Activated naive CD4-positive, alpha-beta T cell treated with anti-CD3 and anti-CD28 coated beads for 36 hours (primary cell): Measurements from ENCODE around the gene CREB5. TPM values are rescaled to one million over a fixed set of nuclear protein-coding genes. Genes with fewer than 3 reads are reported as not detected.

Source experiments
- CTCF ChIA-PET: fragments of 350-600 bp; sonication (Branson Sonifier 250); formaldehyde crosslinking; loops from one replicate; lab custom pipeline; 2021; ENCODE audit warnings: antibody characterized with exemption; lab: Charles Lee
- DNase-seq: peaks from one replicate; pipeline ENCODE4 v3.0.0-alpha.2; 2020
- H3K27ac Mint-ChIP-seq: one replicate; pipeline ENCODE4 v1.8.0; 2021; ENCODE audit warnings: mild to moderate bottlenecking, mixed read lengths
- H3K27me3 Mint-ChIP-seq: one replicate; pipeline ENCODE4 v1.8.0; 2021; ENCODE audit warnings: low read depth, mixed read lengths
- H3K36me3 Mint-ChIP-seq: one replicate; pipeline ENCODE4 v1.8.0; 2021; ENCODE audit warnings: low read depth, mixed read lengths
- H3K4me1 Mint-ChIP-seq: one replicate; pipeline ENCODE4 v1.8.0; 2021; ENCODE audit warnings: low read depth, mixed read lengths
- H3K4me3 Mint-ChIP-seq: one replicate; pipeline ENCODE4 v1.8.0; 2021; ENCODE audit warnings: mild to moderate bottlenecking, moderate library complexity, mixed read lengths
- H3K9me3 Mint-ChIP-seq: one replicate; pipeline ENCODE4 v1.8.0; 2021; ENCODE audit warnings: mixed read lengths
- intact Hi-C: fragments of 100-400 bp; cut with micrococcal nuclease; formaldehyde crosslinking; loops from one replicate; pipeline ENCODE4 v1.15.1; 2023
- total RNA-seq, 2 experiments: library from RNA; stranded (reverse); gene quantifications; one replicate each; pipeline ENCODE4 v1.2.3, GENCODE V29; 2021

Gene CREB5
- total RNA-seq, 2 experiments from 2014 or later, result 0.30 to 0.48 TPM

DNA sequence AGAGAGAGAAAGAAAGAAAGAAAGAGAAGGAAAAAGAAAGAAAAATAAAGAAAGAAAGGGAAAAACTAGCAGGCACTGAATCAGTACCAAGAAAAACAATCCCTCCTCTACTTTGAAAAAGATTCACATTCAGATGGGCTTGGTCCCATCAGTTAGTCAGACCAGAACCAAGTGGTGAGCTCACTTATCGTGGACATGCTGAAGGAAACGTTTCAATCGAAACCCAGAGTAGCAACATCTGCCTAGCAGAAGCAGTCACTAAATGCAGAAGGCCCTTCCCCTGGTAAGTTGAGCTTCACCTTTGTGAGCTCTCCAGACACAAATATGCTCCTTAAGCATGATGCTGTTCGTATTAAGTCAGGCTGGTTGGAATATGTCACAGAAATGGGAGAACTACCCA, 378.1 kb downstream of the CREB5 start:
- Mint-ChIP-seq H3K27me3 (no peaks in the 10 kb centered on the region), H3K27ac (no peak overlapping the region), H3K36me3 (no peaks in the 10 kb centered on the region), H3K4me1 (no peaks in the 10 kb centered on the region), H3K9me3 (no peaks in the 10 kb centered on the region), H3K4me3 (no peak overlapping the region)
- no peak for DNase-seq
- intact Hi-C loops, result no loop called here
- CTCF ChIA-PET, result no interaction called here

GRCh38 chr7:28792858-28793257, 380.5 kb downstream of the CREB5 start:
- no peaks in the 10 kb centered on the region for H3K9me3 Mint-ChIP-seq
- no peak for DNase-seq
- H3K4me1 Mint-ChIP-seq, result no peaks in the 10 kb centered on the region
- H3K4me3 Mint-ChIP-seq, result no peak overlapping the region
- intact Hi-C loops, result no loop called here
- no peak overlapping the region for H3K27ac Mint-ChIP-seq
- H3K27me3 Mint-ChIP-seq, result no peaks in the 10 kb centered on the region
- CTCF ChIA-PET, result no interaction called here
- H3K36me3 Mint-ChIP-seq, result no peaks in the 10 kb centered on the region

GRCh38 chr7:28793381-28794085, 381.2 kb downstream of the CREB5 start:
- CTCF ChIA-PET, result no interaction called here
- DNase-seq, result no peak

DNA sequence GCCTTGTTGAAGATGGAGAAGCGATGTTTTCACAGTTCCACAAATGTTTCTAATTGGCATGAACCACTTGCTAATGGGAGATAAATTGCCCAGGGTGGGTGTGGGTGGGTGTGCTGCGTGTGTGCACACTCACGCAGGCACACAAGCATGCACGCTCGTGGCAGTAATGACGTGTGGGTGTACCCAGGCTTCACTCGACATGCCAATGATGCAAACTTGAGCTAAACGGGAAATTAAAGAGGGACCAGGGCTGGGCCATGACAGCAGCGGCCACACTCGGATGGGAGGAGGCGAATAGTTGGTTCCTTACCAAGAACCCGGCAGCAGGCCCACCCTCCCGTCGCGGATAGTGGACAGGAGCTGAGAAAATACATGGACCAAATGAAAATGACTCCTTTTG, 386.0 kb downstream of the CREB5 start:
- no peaks in the 10 kb centered on the region for H3K36me3 Mint-ChIP-seq
- no peak for DNase-seq
- no peak overlapping the region for H3K4me3 Mint-ChIP-seq
- no peaks in the 10 kb centered on the region for H3K9me3 Mint-ChIP-seq
- no peaks in the 10 kb centered on the region for H3K27me3 Mint-ChIP-seq
- H3K4me1 Mint-ChIP-seq, result no peaks in the 10 kb centered on the region
- intact Hi-C loops, result no loop called here
- H3K27ac Mint-ChIP-seq, result no peak overlapping the region
- CTCF ChIA-PET, result no interaction called here

More at GRCh38 chr7:28793381-28794085, 381.2 kb downstream of the CREB5 start:
- Mint-ChIP-seq H3K27ac (no peak overlapping the region), H3K9me3 (no peaks in the 10 kb centered on the region), H3K36me3 (no peaks in the 10 kb centered on the region), H3K4me1 (no peaks in the 10 kb centered on the region), H3K27me3 (no peaks in the 10 kb centered on the region), H3K4me3 (no peak overlapping the region)
- intact Hi-C loops, result no loop called here

DNA sequence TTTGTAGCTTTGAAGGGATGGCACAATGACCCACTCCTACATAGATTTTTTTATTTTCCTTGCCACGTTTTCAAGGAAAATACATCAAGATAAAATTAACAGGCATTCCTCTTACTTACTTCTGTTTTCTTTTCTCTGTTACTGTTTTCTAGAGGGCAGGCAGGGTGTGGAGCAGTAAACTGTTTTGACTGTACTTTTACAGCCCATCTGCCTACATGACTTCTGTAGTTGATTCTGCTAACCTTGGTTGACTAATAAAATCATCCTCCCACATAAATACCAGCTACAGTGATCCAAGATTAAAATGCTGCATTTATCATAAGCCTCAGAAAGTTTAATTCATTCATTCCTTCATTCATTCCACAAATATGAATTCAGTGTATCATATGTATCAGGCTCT, 387.3 kb downstream of the CREB5 start:
- Mint-ChIP-seq H3K4me3 (no peak overlapping the region), H3K9me3 (no peaks in the 10 kb centered on the region), H3K27me3 (peaks cover 5% of the 10 kb centered on the region), H3K4me1 (no peaks in the 10 kb centered on the region), H3K27ac (no peak overlapping the region), H3K36me3 (no peaks in the 10 kb centered on the region)
- DNase-seq, result no peak
- CTCF ChIA-PET, result no interaction called here
- intact Hi-C loops, result no loop called here

GRCh38 chr7:28800150-28800549, 387.8 kb downstream of the CREB5 start:
- H3K27ac Mint-ChIP-seq, result no peak overlapping the region
- intact Hi-C loops, result no loop called here
- CTCF ChIA-PET, result no interaction called here
- no peaks in the 10 kb centered on the region for H3K4me1 Mint-ChIP-seq
- no peaks in the 10 kb centered on the region for H3K36me3 Mint-ChIP-seq
- peaks cover 5% of the 10 kb centered on the region for H3K27me3 Mint-ChIP-seq
- DNase-seq, result no peak
- H3K4me3 Mint-ChIP-seq, result no peak overlapping the region
- H3K9me3 Mint-ChIP-seq, result no peaks in the 10 kb centered on the region

- no peak for DNase-seq
- CTCF ChIA-PET, result interaction anchor here (0.6 to 0.7 kb wide), 2 partner anchors 90 to 387 kb away, joined by 3 to 5 read pairs; no protein-coding TSS in a partner anchor
- H3K27ac Mint-ChIP-seq, result no peak overlapping the region
- intact Hi-C loops, result no loop called here
- H3K36me3 Mint-ChIP-seq, result no peaks in the 10 kb centered on the region
- peaks cover 5% of the 10 kb centered on the region for H3K27me3 Mint-ChIP-seq
- H3K4me3 Mint-ChIP-seq, result no peak overlapping the region
- H3K4me1 Mint-ChIP-seq, result no peaks in the 10 kb centered on the region
- no peaks in the 10 kb centered on the region for H3K9me3 Mint-ChIP-seq
Measured at GRCh38 chr7:28802450-28802849, 390.1 kb downstream of the CREB5 start.

DNA sequence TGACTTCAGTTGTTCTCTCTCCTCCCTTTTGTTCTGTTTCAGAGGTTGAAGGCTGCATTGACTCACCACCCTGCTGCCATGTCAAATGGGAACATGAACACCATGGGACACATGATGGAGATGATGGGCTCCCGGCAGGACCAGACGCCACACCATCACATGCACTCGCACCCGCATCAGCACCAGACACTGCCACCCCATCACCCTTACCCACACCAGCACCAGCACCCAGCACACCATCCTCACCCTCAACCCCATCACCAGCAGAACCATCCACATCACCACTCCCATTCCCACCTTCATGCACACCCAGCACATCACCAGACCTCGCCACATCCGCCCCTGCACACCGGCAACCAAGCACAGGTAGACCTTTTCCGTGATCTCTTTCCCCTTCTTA, 391.8 kb downstream of the CREB5 start:
- Mint-ChIP-seq H3K27me3 (peaks cover 5% of the 10 kb centered on the region), H3K36me3 (no peaks in the 10 kb centered on the region), H3K4me1 (no peaks in the 10 kb centered on the region), H3K9me3 (no peaks in the 10 kb centered on the region), H3K27ac (no peak overlapping the region), H3K4me3 (no peak overlapping the region)
- no peak for DNase-seq
- intact Hi-C loops, result no loop called here
- CTCF ChIA-PET, result no interaction called here

DNA sequence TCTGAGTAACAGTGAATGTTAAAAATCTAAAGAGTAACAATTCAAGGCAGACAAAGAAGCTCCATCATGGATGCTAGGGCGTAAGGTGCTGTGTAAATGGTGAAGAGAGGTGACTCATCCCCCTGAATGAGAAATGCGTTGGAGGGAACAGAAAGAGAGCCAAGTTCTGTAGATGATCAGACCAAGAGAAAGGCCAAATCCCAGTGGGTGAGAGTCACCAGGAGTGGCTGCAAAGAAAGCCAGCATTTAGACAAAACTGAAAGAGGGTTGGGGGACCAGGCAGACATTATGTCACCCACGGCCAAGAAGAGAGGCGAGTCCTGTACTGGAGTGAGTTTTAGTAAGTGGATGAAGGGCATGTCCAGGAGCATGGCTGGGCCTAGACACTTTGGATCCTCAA, 392.7 kb downstream of the CREB5 start:
- Mint-ChIP-seq H3K4me3 (no peak overlapping the region), H3K4me1 (no peaks in the 10 kb centered on the region), H3K27ac (no peak overlapping the region), H3K36me3 (no peaks in the 10 kb centered on the region), H3K27me3 (peaks cover 5% of the 10 kb centered on the region), H3K9me3 (no peaks in the 10 kb centered on the region)
- CTCF ChIA-PET, result no interaction called here
- intact Hi-C loops, result no loop called here
- DNase-seq, result no peak

DNA sequence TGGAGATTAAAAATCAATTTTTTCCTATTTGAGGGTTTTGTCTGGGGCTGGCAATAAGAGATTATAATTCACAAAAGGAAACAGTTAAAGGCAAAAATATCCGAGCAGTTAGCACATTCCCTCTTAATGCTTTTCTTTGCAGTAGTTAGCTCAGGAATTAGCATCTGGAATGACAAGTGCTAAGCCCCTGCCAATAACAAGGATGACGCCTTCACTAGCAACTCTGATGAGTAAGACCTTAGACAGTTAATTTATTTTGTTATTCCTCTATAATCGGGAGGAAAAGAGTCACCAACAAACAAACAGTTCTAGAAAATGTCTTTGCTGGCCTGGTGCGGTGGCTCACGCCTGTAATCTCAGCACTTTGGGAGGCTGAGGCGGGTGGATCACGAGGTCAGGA, 394.5 kb downstream of the CREB5 start:
- Mint-ChIP-seq H3K9me3 (no peaks in the 10 kb centered on the region), H3K4me1 (no peaks in the 10 kb centered on the region), H3K36me3 (no peaks in the 10 kb centered on the region), H3K4me3 (no peak overlapping the region), H3K27me3 (peaks cover 5% of the 10 kb centered on the region), H3K27ac (no peak overlapping the region)
- no peak for DNase-seq
- CTCF ChIA-PET, result interaction anchor here (1.2 kb wide), 1 partner anchor 38 kb away, joined by 4 read pairs; no protein-coding TSS in a partner anchor
- intact Hi-C loops, result no loop called here

DNA sequence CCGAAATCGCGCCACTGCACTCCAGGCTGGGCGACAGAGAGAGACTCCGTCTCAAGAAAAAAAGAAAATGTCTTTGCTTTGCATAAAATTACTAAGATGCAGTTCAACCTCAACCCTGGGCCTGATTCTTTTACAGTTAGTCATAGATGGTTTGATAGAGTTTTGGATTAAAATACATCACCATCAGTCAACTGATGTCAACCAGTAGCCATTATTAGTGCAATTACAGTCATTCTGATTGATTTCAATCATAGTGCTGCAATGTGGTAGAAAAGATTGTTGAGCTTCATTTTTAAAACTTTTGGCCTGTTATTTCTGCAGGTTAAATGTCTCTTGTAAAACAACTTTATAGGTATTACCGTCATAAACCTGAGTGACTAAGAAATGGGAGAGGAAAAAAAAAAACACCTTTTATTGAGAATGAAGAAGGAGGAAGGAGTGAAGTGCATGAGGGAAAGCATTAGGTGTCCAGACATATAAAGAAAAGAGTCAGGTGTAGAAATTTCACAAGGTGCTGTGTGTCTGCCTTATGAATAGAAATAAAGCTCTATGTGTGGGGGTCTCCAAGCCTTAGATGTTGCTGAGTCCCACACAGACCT, 395.2 kb downstream of the CREB5 start:
- H3K4me3 Mint-ChIP-seq, result no peak overlapping the region
- H3K27me3 Mint-ChIP-seq, result peaks cover 5% of the 10 kb centered on the region
- DNase-seq, result no peak
- H3K9me3 Mint-ChIP-seq, result no peaks in the 10 kb centered on the region
- intact Hi-C loops, result no loop called here
- H3K36me3 Mint-ChIP-seq, result no peaks in the 10 kb centered on the region
- no peaks in the 10 kb centered on the region for H3K4me1 Mint-ChIP-seq
- H3K27ac Mint-ChIP-seq, result no peak overlapping the region
- CTCF ChIA-PET, result interaction anchor here (1.2 kb wide), 1 partner anchor 38 kb away, joined by 4 read pairs; no protein-coding TSS in a partner anchor

DNA sequence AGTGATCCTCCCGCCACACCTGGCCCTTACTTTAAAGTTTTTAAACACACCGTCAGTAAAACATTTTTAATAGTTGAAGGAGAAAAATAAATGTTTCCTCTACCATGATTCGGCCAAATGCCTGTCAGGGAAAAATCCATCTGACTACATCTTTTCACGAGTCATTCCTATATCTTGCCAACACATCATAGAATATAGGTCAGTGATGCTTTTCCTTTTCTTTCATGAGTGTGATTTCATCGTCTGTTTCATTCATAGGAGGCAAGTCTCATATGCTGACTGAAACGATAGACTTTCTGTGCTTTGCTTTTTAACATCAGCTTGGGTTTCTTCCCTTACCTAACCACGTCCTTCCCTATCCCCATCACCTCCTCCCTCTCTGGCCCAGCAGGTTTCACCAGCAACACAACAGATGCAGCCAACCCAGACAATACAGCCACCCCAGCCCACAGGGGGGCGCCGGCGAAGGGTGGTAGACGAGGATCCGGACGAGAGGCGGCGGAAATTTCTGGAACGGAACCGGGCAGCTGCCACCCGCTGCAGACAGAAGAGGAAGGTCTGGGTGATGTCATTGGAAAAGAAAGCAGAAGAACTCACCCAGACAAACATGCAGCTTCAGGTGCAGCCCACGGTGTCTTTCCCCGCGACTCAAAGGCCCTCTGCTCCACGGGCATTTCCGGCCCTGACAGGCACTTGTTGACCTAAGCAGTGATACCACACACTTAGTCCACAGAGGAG, 396.6 kb downstream of the CREB5 start:
- Mint-ChIP-seq H3K36me3 (no peaks in the 10 kb centered on the region), H3K27me3 (peaks cover 5% of the 10 kb centered on the region), H3K4me3 (no peak overlapping the region), H3K9me3 (no peaks in the 10 kb centered on the region), H3K4me1 (no peaks in the 10 kb centered on the region), H3K27ac (no peak overlapping the region)
- CTCF ChIA-PET, result no interaction called here
- intact Hi-C loops, result no loop called here
- DNase-seq, result no peak
